Measurements from ENCODE around the gene ZNF462.
"Not testable (repeated sequence)": the region's sequence is repeated elsewhere in the genome, so short reads cannot be mapped to it uniquely, and the experiment has no call there.

Gene ZNF462, protein sequence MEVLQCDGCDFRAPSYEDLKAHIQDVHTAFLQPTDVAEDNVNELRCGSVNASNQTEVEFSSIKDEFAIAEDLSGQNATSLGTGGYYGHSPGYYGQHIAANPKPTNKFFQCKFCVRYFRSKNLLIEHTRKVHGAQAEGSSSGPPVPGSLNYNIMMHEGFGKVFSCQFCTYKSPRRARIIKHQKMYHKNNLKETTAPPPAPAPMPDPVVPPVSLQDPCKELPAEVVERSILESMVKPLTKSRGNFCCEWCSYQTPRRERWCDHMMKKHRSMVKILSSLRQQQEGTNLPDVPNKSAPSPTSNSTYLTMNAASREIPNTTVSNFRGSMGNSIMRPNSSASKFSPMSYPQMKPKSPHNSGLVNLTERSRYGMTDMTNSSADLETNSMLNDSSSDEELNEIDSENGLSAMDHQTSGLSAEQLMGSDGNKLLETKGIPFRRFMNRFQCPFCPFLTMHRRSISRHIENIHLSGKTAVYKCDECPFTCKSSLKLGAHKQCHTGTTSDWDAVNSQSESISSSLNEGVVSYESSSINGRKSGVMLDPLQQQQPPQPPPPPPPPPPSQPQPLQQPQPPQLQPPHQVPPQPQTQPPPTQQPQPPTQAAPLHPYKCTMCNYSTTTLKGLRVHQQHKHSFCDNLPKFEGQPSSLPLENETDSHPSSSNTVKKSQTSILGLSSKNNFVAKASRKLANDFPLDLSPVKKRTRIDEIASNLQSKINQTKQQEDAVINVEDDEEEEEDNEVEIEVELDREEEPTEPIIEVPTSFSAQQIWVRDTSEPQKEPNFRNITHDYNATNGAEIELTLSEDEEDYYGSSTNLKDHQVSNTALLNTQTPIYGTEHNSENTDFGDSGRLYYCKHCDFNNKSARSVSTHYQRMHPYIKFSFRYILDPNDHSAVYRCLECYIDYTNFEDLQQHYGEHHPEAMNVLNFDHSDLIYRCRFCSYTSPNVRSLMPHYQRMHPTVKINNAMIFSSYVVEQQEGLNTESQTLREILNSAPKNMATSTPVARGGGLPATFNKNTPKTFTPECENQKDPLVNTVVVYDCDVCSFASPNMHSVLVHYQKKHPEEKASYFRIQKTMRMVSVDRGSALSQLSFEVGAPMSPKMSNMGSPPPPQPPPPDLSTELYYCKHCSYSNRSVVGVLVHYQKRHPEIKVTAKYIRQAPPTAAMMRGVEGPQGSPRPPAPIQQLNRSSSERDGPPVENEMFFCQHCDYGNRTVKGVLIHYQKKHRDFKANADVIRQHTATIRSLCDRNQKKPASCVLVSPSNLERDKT (N-terminal part only)

DNA sequence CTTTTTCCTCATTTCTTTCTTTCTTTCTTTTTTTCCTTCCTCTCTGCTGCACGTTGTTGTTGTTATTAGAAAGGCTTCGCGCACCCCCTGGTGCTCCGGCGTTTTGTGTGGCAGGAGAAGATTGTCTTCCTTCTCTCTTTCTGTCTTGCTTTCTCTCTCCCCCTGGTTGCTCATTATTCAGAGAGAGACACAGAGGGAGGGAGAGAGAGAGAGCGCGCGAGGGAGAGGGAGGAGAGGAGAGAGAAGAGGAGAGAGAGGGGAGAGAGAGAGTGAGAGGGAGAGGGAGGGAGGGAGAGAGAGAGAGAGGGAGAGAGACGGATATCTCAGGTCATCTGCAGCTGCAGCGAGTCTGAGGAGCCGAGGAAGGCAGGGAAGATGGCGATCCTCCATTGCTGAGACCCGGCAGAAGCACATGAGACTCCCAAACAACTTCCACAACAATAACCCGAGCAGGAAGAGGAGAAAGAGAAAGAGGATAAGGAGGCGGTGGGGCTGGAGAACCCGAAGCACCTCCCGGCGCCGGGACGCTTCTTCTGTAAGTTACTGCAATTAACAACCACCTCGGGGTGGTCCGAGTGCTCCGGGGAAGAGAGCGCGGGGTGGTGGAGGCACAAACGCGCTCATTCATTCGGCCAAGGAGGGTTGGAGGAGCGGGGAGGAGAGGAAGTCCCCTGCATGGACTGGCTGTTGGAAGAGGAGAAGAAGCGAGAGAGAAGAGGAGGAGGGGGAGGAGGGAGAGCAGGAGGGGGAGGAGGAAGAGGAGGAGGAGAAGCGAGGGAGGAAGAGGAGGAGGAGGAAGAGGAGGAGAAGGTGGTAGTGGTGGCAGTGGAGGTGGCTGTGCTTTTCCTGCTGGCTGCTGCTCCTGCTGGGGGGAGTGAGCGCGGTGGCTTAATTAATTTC is at the start of gene ZNF462:
Gene ZNF462 (plus strand): TSS at position 346 of the 900 bp plus-strand sequence. CDS start 60,218 bp downstream, outside the sequence.
- no peak for DNase-seq

DNA sequence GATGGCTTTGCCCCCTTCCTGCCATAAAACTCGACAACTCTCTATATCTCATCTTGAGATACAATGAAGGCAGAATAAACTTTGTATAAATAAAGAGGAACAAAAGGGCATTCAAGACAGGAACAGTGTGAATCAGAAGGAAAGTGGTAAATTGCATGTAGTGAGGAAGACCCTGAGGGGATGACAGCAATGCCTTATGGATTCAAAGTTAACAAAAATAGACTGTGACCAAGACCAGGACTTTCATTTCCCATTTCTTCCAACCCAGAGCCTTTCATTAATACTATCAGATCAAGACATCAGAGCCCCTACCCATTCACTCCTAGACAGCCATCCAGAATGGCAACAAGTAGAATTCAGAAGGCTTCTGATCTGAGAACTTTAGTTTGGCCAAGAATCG is 46.4 kb upstream of the ZNF462 start:
- DNase-seq, result no peak

DNA sequence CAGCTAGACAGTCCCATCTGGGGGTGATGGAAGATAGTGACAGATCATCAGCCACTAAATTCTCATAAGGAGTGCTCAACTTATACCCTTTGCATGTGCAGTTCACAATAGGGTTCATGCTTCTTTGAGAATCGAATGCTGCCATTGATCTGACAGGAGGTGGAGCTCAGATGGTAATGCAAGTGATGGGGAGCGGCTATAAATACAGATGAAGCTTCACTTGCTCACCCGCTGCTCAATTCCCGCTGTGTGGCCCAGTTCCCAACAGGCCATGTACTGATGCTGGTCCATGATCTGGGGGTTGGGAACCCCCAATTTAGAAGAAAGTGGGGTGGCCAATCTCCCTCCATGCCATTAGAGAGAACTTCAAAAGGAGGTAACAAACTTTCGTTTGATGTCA is 44.9 kb upstream of the ZNF462 start:
- DNase-seq, result no peak

DNA sequence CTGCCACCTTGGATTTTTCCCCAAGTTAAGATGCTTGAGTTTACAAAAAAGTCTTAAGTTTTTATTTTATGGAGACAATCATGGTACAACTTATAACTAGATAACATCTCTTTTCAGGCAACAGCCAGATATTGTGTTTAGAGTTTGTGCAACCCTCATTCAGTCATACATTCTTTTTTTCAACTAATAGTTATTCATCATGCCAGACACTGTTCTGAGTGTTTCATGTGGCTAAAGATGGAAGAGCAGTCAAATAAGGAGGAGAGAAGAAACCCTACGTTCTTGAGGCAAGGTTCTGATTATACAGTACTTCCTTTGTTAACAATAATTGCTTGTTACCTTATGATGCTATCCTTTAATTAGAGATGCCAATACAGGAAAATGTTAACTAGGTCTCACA is 42.1 kb upstream of the ZNF462 start:
- no peak for DNase-seq

DNA sequence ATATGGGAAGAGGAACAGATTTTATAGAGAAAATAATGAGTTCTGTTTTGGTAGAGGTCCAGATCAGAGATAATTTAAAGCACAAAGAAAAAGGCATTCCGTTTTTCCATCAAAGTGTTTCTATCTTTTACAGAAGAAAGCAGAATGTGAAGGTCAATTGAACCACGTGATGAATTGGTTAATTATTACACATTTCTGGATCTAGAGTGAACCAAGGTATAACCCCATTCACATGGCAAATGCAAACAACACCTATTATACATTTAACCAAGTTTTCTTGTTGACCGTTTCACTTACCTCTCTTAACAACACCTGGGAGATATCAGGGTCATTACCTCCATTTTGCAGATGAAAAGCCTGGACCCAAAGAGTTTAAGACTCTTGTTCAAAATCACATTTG is 34.9 kb upstream of the ZNF462 start:
- DNase-seq, result no peak

DNA sequence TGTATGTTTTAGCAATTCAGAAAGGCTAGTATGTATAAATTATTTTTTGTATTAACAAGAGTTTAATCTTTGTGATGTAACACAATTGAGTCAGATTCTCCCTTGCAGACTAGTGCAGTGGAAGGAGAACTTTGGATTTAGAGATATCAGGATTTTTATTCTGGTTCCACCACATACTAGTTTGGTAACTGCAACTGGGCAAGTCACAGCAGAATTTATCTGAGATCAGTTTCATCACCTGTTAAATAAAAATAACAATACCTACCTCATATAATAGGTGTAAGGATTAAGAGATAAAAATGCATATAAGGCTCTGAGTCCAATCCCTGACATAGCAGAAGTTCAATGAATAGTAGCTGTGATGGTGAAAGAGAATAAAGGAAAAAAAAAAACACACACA is 34.0 kb upstream of the ZNF462 start:
- DNase-seq, result no peak

DNA sequence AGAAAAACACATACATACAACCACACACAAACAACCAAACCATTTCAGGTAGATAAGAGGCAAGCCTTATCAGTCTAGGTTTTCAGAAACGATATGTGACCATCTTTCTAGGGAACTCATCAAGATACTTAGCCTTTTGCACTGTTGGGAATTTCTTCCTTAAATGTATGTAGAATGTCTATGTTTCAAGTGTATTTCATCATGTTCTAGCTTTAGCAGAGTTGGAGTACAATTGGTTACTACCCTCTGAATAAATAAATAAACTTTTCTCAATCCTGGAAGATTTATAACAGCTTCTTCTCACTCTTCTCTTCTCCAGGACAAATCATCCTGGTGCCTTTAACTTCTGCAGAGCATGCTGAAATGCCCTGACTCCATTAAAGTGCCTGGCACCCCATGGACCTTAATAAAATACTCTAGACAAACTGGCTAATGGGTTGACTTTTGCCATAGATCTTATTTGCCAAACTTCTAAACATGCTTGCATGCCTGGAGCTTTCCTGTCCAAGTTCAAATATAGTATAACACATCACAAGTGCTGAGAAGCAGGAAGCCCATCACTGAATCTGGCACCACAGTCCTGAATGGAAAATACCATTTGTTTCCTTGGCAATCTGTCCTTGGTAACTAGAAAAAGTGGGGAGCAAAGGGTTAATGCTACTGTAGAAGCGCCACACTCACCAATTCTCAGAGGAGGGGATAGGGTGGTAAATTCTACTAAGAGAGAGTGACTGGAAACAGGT is 33.1 kb upstream of the ZNF462 start:
- DNase-seq, result no peak

DNA sequence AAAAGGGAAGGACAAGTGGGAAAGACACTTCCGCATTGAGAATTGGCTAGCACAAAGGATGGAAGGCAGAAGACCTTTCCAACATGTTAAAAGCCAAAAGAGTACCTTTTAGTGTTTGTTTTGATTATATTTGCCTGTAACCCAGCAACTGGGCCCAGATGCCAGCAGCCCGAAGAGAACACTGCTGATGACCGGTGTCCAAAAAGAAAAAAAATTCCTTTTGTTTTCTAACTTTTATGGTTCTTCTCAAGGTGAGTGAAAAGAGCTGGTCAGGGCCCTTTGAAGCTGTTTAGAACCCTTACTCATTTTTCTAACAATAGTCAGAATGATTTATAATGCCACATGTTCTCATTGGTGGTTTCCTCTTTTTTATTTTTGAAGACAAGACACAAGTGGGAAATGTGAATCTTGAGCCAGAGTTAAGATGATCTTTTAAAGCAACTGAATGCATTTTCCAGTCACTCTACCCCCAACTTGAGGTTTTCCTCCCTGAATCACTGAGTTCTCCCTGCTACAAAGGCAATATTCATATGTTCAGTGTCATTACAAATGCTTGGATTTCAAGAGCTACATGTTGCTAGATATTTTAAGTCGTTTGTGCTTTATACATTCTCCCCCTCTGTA is 32.3 kb upstream of the ZNF462 start:
- DNase-seq, result no peak

DNA sequence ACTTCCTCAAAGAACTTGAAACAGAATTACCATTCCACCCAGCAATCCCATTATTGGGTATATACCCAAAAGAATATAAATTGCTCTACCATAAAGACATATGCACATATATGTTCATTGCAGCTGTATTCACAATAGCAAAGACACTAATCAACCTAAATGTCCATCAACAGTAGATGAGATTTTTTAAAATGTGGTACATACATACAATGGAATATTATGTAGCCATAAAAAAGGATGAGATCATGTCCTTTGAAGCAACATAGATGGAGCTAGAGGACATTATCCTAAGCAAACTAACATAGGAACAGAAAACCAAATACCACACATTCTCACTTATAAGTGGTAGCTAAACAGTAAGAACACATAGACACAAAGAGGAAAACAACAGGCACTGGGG is 28.1 kb upstream of the ZNF462 start:
- no peak for DNase-seq

DNA sequence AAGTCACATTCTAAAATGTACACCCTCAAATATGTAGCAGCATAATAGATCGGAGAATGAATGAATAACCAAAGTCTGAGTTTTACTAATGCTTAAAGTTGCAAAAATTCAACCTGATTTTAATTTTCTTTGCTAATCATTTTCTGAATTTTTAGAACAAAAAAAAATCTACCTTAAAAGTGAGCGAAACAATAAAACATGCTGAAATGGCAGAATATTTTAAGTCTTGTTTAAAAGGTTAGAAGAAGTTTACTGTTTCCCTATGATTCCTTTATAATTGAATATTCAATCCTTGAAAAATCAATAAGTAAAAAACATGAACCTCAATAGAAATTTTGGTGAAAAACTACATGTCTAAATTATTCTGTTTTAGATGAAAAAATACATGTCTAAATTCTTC is 27.1 kb upstream of the ZNF462 start:
- DNase-seq, result no peak

DNA sequence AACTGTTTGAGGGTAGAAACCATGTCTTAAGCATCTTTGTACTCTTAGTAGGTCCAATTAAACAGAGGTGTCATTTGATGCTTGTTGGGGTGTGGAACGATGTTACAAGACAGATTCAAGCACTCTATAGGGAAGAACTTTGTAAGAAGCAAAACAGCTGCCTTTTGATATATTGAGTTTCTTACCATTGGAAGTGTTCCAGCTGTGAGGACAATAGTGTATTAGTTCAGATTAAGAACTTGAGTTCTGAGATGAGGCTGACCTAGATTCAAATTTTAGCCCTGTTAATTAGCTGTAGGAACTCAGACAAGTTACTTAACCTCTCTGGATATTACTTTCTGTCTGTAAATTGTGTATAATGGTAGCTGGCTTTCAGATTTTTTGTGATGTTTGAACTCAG is 19.6 kb upstream of the ZNF462 start:
- no peak for DNase-seq

DNA sequence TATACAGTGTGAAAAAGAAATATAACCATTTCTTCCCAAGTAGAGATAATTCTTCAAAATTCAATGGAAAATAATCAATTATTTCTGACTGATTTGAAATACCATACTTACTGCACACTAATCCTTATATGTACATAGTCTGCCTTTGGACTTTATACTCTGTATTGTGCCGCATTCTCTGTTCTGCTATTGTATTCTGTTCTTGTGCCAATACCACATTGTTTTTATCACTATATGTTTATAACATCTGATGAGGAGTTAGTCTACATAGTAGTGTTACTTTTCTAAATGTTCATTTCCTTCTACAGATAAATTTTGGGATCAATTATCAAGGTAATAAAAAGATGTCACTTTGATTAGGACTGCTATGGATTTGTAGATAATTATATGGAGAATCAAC is 16.7 kb upstream of the ZNF462 start:
- no peak for DNase-seq

DNA sequence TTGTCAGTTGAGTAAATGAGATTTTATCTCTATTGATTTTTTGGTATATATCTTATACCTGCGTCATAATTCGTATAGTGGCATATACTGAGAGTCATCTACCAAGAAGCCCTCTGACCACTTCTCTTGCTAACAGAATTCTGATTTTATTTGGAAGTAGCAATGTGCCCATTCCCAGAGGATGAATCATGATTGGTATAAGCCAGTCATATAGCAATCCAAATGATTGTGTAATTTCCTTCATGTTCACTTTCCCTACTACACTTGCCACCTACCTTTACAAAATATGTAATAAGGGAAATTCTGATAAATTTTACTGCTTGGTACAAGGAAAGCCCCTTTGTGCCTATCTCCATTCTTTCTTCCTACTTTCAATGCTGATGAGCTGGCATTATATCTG is 16.1 kb upstream of the ZNF462 start:
- no peak for DNase-seq

DNA sequence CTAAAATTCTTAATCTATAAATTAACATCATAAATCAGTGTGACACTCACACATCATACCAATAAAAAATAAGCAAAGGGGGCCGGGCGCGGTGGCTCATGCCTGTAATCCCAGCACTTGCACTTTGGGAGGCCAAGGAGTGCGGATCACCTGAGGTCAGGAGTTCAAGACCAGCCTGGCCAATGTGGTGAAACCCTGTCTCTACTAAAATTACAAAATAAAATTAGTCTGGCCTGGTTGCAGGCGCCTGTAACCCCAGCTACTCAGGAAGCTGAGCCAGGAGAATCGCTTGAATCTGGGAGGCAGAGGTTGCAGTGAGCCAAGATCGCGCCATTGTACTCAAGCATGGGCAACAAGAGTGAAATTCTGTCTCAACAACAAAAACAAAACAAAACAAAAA is 11.3 kb upstream of the ZNF462 start:
- DNase-seq, result not testable (repeated sequence)

DNA sequence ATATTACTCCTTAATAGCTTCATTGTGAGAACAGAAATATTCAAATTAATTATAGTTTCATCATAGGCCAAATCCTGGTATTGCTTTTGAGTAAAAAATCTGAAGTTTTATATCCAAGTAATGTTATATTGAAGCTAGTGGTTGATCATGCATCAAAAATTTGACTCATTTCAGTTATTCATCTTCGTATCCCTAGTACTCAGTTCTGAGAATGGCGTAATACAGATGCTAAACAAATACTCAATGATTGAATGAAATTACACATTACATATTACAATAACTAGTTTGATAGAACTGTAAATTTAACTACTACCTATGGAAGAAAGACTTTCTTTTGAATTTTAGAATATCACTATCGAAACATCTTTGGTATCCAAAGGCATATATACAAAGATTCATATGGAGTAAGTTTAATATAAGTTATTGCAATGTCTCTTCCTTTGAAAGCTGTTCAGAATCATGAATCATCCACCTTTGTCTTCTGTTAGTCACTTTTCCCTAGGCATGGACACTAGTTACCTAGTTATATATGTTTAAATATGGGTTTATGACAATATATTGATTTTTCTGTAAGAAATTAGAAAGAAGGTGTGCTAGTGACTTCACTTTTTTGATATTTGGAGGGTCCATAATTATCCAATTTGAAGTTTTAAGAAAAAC is 5.0 kb upstream of the ZNF462 start:
- no peak for DNase-seq

DNA sequence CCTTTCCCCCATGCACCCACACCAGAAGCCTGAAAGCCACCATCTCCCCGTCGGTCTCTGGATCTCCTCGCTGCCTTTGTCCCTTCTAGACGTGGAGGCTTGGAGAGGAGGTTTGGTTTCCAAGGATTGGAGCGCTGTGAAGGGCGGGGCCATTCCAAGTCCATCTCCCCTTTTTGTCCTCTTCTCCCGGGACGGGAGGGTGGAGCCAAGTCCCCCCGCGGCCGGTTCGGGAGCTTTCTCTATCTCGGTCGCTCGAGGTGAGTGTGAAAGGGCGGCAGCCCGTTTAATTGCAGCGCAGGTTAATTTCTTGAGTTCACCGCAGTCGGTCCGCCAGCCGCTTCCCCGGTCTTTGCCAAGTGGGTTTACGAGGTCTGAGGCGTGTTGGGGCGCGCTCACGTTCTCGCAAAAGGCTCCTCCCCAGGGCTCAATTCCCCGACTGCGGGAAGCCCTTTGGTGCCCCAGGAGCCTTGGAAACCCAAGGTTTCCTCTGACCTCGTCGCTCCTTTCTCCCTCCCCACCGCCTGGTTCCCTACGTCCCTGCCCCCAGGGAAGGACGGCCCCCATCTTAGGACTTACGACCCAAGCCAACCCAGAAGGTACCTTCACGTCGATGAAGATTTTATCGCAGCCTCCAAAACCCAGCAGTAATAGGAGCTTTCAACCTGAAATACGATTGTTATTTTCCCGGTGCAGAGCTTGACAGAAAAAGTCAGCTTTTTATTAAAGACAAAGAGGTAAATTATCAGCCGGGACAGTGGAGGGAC is 2.8 kb upstream of the ZNF462 start:
- no peak for DNase-seq

DNA sequence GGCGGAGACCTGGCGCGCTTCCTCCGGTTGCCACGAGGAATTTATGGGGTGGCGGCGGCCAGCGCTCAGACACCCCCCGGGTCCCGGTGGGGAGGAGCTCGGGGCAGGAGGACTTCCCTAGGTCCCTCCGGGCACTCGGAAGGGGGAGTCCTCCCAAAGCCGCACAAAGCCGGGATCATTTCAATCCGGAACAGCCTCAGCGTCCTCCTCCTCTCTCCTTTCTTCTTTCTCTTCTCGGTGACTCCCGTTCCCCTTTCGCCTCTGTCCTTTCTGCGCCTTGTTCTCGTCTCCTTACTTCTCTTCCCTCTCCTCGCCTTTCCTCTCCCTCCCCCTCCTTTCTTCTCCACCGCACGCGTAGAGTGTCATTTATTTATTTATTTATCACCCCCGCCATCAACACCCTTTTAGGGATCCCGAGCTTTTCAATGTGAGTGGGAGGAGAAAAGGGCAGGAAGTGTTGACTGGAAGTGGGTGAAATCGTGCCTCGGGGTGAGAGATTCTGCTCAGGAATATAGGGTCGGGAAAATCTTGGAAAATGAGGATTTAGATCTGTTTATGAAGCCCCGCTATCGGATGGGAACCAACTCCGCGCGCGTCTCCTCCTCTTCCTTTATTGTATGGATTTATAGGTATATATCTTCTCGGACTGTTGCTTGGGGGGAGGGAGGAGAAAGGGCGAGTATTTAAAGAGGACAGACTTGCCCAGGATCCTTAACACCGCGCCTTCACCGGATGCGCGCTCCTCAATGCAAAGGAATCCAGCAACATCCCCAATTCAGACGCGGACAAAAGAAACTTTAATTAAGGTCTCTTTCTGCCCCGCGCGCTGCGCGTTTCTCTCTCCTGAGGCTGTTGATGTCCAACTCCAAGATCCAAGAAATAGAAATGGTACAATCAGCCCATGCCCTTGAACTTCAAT is 2.0 kb upstream of the ZNF462 start:
- DNase-seq, result no peak

DNA sequence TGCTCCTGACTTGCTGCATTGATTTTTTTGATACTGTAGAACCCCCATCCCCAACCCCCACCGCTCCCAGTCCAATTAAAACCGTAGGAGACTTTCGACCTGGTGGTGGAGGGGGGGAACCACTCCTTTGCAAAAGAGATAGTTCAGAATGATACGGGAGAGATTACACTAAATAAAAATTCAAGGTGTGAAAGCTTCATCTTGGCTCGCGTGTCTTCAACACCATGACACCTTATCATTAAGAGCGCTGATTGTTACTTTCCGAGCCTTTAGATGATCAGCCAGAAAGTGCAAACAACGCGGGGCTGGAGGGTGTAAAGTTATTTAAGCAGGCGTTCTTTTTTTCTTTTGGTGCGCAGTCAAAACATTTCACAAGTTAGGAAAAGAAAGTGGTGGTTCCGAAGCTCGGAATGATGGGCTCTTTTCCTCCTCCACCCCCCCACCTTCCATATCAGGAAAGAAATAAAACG is 1.3 kb upstream of the ZNF462 start:
- DNase-seq, result no peak

All from stimulated activated CD8-positive, alpha-beta memory T cell treated with anti-CD3 and anti-CD28 coated beads, Interleukin-4, amount 100 ng/mL, for 48 hours (primary cell).